COLO829 (cell line): ENCODE results near the gene EPS8.
"Not testable (repeated sequence)": the region's sequence is repeated elsewhere in the genome, so short reads cannot be mapped to it uniquely, and the experiment has no call there.

Source experiments
- DNase-seq: peaks from one replicate; pipeline ENCODE4 v3.0.0; 2012; ENCODE audit warnings: low spot score

Gene EPS8

GRCh38 chr12:15646581-15646980 is 142.6 kb downstream of the EPS8 start:
- DNase-seq, result no peak

- no peak for DNase-seq
Observed at GRCh38 chr12:15644700-15645099, 144.5 kb downstream of the EPS8 start.

- no peak for DNase-seq
Observed at GRCh38 chr12:15638231-15638630, 151.0 kb downstream of the EPS8 start.

DNA sequence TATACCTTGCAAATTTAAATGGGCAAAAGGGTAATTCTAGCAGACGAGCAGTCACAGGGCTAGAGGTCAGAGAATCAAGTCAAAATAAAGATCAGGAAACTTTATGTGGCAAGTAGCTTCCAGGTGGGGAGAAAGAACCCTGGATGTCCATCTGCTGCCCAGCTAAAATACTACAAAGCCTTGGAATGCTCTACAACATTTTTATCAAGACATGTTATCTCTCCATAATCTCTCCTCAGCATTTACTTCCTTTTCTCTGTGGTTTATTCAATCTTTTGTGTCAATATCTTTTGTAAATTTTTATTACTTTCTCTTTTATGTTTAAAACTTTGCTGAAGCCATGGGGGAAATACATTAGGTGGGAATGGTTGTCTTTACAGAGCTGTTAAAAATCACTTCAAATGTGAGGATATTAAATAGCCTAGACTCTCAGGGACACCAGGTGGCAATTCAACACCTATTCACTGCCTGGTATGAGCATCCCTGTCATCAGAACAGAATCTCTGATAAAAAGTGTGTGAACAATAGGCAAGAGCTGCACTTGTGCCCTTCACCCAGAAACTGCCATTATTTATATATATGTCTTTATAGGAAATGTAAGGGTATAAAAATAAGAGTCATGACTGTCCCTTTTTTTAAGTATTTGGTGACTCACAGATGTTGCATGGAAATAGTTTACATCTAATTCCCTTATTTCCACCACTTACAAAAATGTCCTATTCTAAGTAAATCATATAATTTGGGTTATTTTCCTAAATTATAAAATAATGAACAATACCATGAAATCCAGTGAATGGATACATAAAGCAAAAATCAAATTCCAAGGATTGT is 152.9 kb downstream of the EPS8 start:
- DNase-seq, result no peak

- DNase-seq, result peak; percentile 49
Observed at GRCh38 chr12:15634010-15634683, 155.0 kb downstream of the EPS8 start.

DNA sequence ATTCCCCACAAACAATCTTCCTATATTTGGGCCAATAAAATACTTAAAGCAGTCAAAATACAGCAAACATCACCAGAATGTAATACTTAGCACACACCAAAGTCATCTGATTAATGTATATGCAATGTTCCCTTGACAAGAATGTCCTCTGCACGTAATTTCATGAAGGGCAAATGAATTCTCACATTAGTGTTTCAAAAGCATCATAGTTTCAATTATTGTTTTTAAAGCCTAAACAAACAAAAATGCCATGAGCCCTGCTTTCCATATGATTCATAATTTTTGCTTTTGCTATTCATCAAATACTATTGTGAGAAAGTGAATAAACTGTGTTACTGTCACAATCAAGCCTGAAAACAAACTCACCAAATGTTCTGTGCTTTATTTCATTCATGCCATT is 156.0 kb downstream of the EPS8 start:
- no peak for DNase-seq

DNA sequence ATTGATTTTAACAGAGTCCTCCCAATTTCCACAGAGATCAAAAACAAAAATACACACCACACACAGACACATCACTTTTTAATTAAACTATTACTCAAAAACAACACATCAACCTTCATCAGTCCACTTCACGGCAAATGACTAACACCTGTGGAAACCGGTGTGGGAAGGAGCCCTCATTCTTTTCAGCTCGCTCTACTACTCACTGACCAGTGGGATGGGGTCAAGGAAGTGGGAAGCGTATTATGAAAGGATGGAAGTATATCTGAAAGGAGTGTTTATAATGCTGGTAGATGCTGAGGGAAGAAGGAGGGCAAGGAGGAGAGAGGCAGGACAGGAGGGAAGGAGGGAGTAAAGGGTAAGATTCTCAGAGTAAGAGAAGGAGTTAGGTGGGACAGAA is 156.5 kb downstream of the EPS8 start:
- DNase-seq, result no peak

DNA sequence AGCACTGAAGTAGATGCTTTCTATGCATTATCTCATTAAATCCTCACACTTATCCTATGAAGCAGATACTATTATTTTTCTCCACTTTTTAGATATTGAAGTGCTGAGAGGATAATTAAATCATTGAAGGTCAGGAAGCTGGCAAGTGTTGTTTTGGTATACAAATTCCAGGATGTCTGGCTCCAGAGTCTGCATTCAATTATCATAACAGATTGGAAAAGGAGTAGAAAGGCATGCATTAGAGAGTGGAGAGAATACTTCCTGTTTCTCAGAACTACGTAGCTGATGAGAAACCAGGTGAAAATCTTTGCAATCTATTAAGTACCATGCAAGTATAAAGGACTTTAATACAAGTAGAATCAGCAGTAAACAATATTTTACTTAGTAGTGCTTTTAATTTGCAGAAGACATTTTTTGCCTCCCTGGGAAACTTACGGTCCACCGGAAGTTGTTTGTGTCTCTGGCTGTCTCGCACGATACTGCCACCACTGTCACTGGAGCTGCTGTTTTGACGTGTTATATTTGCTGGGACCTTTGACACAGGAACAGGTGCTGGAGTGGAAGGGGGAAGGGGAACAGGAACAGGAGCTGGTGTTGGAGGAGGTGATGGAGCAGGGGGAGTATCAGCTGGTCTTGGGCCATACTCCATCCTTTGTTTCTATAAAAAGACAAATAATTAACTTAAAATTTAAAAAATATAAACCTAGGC is 158.0 kb downstream of the EPS8 start:
- no peak for DNase-seq

DNA sequence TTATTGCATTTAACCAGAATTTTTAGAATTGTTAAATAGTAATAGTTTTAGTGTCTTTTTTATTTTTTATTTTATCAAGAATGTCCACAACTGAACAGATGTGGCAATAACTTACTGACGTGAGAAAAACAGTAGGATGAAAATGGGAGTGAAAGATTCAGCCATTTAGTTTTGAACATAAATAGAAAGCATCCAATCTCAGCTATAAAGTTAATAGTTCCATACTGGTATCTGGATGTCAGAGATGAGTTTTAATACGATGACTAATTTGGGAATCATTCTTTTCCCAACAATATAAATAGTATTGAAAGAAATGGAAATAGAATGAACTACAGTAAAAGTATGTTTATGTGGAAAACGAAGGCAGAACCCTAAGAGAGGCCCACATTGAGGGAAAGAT is 159.4 kb downstream of the EPS8 start:
- peak; percentile 4 for DNase-seq

DNA sequence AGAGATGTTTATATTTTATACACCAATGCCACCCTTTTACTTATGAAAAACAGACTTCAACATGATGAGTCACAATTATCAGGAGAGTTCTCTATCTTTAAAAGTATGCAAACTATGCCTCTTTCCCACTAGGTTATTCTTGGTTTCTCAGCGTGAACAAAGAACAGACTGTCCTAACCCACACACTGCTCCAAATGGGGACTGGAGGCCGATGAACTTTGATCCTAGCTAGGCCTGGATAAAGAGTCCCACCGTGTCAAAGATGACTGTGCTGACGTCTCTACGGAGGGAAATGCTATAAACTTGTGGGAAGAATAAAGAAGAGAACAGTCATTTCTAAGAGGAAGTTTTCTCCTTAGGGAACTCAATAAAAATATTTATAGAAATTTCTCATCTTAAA is 160.1 kb downstream of the EPS8 start:
- DNase-seq, result peak; percentile 83

- DNase-seq, result no peak
Observed at GRCh38 chr12:15627995-15628945, 160.9 kb downstream of the EPS8 start.

GRCh38 chr12:15625075-15625474 is 164.1 kb downstream of the EPS8 start:
- no peak for DNase-seq

DNA sequence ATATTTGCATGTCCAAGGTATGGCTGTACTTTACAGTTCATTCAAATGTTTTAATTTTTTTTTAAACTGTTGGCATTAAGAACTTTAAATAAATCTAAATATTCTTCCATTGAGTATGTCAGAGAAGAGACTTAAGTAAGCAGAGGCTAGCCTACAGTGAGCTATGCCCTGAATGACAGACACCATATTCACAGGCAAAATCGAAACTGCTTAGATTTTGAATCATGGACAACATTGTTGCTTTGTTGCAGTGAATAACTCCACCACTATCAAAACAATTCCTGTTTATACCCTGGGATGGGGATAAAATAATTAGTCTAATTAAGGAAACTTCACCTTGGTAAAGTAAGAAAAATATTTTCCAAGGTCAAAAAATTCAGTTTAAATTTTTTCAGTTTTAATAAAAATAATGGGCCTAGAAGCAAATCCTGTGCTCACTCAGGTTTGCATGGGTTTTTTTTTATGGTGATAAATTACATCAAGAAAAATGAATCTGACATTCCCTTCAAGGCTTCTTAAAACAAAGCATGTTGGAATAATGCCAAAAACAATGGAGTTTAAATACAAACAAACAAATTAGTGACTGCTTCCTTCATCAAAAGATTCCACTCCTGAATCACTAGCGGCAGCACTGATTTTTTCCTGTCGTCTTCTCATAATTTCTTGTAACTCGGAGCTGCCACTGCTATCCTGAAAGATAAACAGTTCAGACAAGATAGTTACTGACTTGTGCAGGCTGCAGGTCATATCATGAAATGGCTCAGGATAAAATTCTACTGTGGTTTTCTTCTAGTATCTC is 168.2 kb downstream of the EPS8 start:
- DNase-seq, result no peak

- DNase-seq, result not testable (repeated sequence)
Observed at GRCh38 chr12:15616495-15616894, 172.7 kb downstream of the EPS8 start.

GRCh38 chr12:15613981-15614380 is 175.2 kb downstream of the EPS8 start:
- DNase-seq, result no peak

DNA sequence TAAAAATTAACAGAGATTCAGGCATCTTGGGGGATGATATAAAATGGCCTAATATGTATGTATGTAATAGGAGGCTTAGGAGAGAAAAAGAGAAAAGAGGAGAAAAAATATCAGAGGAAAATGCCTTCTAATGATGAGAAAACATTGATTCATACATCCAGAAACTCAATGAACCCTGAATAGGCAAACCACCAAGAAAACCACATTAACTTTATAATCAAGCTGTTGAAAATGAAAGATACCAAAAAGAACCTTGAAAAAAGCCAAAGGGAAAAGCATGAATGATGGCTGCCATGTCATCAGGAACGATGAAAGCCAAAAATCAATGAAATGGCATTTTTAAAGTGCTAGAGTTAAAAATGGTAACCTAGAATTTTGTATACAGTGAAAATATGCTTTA is 180.2 kb downstream of the EPS8 start:
- no peak for DNase-seq

DNA sequence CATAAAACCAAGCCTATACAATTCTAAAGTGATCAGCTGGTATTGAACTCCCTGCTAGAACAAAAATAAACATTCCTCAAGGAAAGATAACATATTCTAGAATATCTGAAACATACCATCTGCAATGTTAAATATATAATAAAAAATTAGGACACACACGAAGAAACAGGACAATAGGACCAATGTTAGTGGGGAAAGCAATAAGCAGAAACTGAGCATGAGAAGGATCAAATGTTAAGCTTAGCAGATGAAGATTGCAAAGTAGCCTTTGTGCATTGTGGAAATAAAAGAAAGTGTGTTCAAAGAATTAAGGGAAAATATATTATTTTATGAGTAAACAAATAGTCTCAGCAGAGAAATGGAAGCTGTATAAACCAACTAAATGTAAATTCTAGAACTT is 180.8 kb downstream of the EPS8 start:
- DNase-seq, result no peak

- DNase-seq, result no peak
Observed at GRCh38 chr12:15605881-15606590, 183.2 kb downstream of the EPS8 start.

GRCh38 chr12:15603474-15604085 is 185.6 kb downstream of the EPS8 start:
- DNase-seq, result no peak
